A549 (cell line): ENCODE results near the gene MCRIP1.
"Not testable (repeated sequence)": the region's sequence is repeated elsewhere in the genome, so short reads cannot be mapped to it uniquely, and the experiment has no call there.

ENCODE experiments used
- CTCF ChIP-seq: fragments of >200 bp; sonication (Bioruptor Twin); formaldehyde crosslinking; IDR thresholded peaks from 3 replicates; pipeline ENCODE4 v1.5.1; 2016
- EP300 ChIP-seq, 2 experiments: fragments of >200 bp; sonication (Bioruptor Twin); formaldehyde crosslinking; IDR thresholded peaks; 2 replicates in 1 of 2; 3 replicates in 1 of 2; pipeline ENCODE4 v1.6.1; 2016 to 2017
- HOXB13 ChIP-seq: fragments of 250-450 bp; sonication (Bioruptor Pico); IDR thresholded peaks from 2 replicates; pipeline ENCODE4 v1.5.0; 2020; ENCODE audit warnings: low read depth, mild to moderate bottlenecking, moderate library complexity
- TP53 ChIP-seq: fragments of 250-450 bp; sonication (Bioruptor Pico); IDR thresholded peaks from 2 replicates; pipeline ENCODE4 v1.5.0; 2021; ENCODE audit warnings: mild to moderate bottlenecking, moderate library complexity
- ZNF302 ChIP-seq: fragments of 250-450 bp; sonication (Bioruptor Pico); IDR thresholded peaks from 2 replicates; pipeline ENCODE4 v1.9.0; 2021; ENCODE audit warnings: inconsistent platforms, mild to moderate bottlenecking, moderate library complexity

- not testable (repeated sequence) for TF ChIP-seq HOXB13 (CRISPR knock-in tag); TP53; CTCF; ZNF302 (CRISPR knock-in tag); EP300 (IDR thresholded peaks at IDR 0.05)
Observed at GRCh38 chr17:81840059-81840458, 7.0 kb upstream of the MCRIP1 start.
